ENCODE measurements around the gene ZNF775.

The ZNF775 gene

GRCh38 chr7:150388709-150389531, 9.8 kb downstream of the ZNF775 start:
- Histone ChIP-seq H4K8ac (ENCODE audit: low read length) (no peak overlapping the region), H4K91ac (ENCODE audit: low read length) (no peak overlapping the region), H2AK5ac (ENCODE audit: low read length, severe bottlenecking) (no peak overlapping the region), H3K27me3 (ENCODE audit: control insufficient read depth in 1 of 2, insufficient read depth in 1 of 2, low read length in 2 of 2) (no peaks in the 10 kb centered on the region), H3K9ac (ENCODE audit: low read length) (no peak overlapping the region), H3K36me3 (ENCODE audit: control insufficient read depth in 1 of 2, insufficient read depth in 2 of 2, low read depth in 1 of 2, low read length in 2 of 2) (peaks cover 20 to 30% of the 10 kb centered on the region in 2 experiments), H2AFZ (ENCODE audit: low read depth, low read length) (no peak overlapping the region), H3K23ac (ENCODE audit: low read length in 2 of 2) (no peak overlapping the region), H3K4ac (ENCODE audit: low read depth in 1 of 2, low read length in 2 of 2) (no peak overlapping the region), H2BK5ac (ENCODE audit: low read depth, low read length, poor library complexity, severe bottlenecking) (no peak overlapping the region), H3K18ac (ENCODE audit: low read depth in 1 of 2, low read length in 2 of 2) (no peak overlapping the region), H3K14ac (ENCODE audit: low read length in 2 of 2) (no peak overlapping the region), H3K9me3 (ENCODE audit: control insufficient read depth, low read length) (no peaks in the 10 kb centered on the region), H2BK12ac (ENCODE audit: low read length in 2 of 2) (no peak overlapping the region), H3K4me1 (ENCODE audit: control insufficient read depth, insufficient read depth, low read depth, low read length) (peaks cover 6% of the 10 kb centered on the region), H3K4me2 (ENCODE audit: low read length, poor library complexity, severe bottlenecking) (no peak overlapping the region), H3K4me3 (ENCODE audit: insufficient read depth in 1 of 2, low read depth in 1 of 2, low read length in 2 of 2) (no peak overlapping the region), H2BK120ac (ENCODE audit: low read depth, low read length) (no peak overlapping the region), H3K79me1 (replicated peaks; ENCODE audit: low read length, poor library complexity, severe bottlenecking) (peaks cover 29% of the 10 kb centered on the region), H2BK15ac (ENCODE audit: low read depth, poor library complexity, severe bottlenecking) (no peak overlapping the region), H3K27ac (ENCODE audit: low read length, poor library complexity, severe bottlenecking) (no peak overlapping the region)
- WGBS, result 91% methylated on average over 19 of the region's 20 CpGs
- no peak for DNase-seq

- no peaks in the 10 kb centered on the region for H3K9me3 ChIP-seq (ENCODE audit: control insufficient read depth, low read length)
- H4K8ac ChIP-seq (ENCODE audit: low read length), result no peak overlapping the region
- no peak for DNase-seq
- no peak overlapping the region for H2AFZ ChIP-seq (ENCODE audit: low read depth, low read length)
- no peak overlapping the region for H2BK15ac ChIP-seq (ENCODE audit: low read depth, poor library complexity, severe bottlenecking)
- no peaks in the 10 kb centered on the region for H3K27me3 ChIP-seq (ENCODE audit: control insufficient read depth in 1 of 2, insufficient read depth in 1 of 2, low read length in 2 of 2)
- H3K18ac ChIP-seq (ENCODE audit: low read depth in 1 of 2, low read length in 2 of 2), result no peak overlapping the region
- peaks cover 4% of the 10 kb centered on the region for H3K4me1 ChIP-seq (ENCODE audit: control insufficient read depth, insufficient read depth, low read depth, low read length)
- H3K36me3 ChIP-seq (ENCODE audit: control insufficient read depth in 1 of 2, insufficient read depth in 2 of 2, low read depth in 1 of 2, low read length in 2 of 2), result peaks cover 20 to 29% of the 10 kb centered on the region in 2 experiments
- H3K23ac ChIP-seq (ENCODE audit: low read length in 2 of 2), result no peak overlapping the region
- H4K91ac ChIP-seq (ENCODE audit: low read length), result no peak overlapping the region
- H3K79me1 ChIP-seq (replicated peaks; ENCODE audit: low read length, poor library complexity, severe bottlenecking), result peaks cover 23% of the 10 kb centered on the region
- 89% methylated on average over 3 of the region's 5 CpGs for WGBS
- no peak overlapping the region for H3K4ac ChIP-seq (ENCODE audit: low read depth in 1 of 2, low read length in 2 of 2)
- H3K9ac ChIP-seq (ENCODE audit: low read length), result no peak overlapping the region
- H2AK5ac ChIP-seq (ENCODE audit: low read length, severe bottlenecking), result no peak overlapping the region
- no peak overlapping the region for H2BK12ac ChIP-seq (ENCODE audit: low read length in 2 of 2)
- H2BK5ac ChIP-seq (ENCODE audit: low read depth, low read length, poor library complexity, severe bottlenecking), result no peak overlapping the region
- H2BK120ac ChIP-seq (ENCODE audit: low read depth, low read length), result no peak overlapping the region
- H3K14ac ChIP-seq (ENCODE audit: low read length in 2 of 2), result no peak overlapping the region
- no peak overlapping the region for H3K4me2 ChIP-seq (ENCODE audit: low read length, poor library complexity, severe bottlenecking)
- no peak overlapping the region for H3K4me3 ChIP-seq (ENCODE audit: insufficient read depth in 1 of 2, low read depth in 1 of 2, low read length in 2 of 2)
- no peak overlapping the region for H3K27ac ChIP-seq (ENCODE audit: low read length, poor library complexity, severe bottlenecking)
Observed at GRCh38 chr7:150389532-150389816, 10.3 kb downstream of the ZNF775 start.

GRCh38 chr7:150390205-150390604, 11.1 kb downstream of the ZNF775 start:
- no peaks in the 10 kb centered on the region for H3K27me3 ChIP-seq (ENCODE audit: control insufficient read depth in 1 of 2, insufficient read depth in 1 of 2, low read length in 2 of 2)
- H3K4me1 ChIP-seq (ENCODE audit: control insufficient read depth, insufficient read depth, low read depth, low read length), result peaks cover 4% of the 10 kb centered on the region
- H3K18ac ChIP-seq (ENCODE audit: low read depth in 1 of 2, low read length in 2 of 2), result no peak overlapping the region
- H2AK5ac ChIP-seq (ENCODE audit: low read length, severe bottlenecking), result no peak overlapping the region
- no peak overlapping the region for H3K27ac ChIP-seq (ENCODE audit: low read length, poor library complexity, severe bottlenecking)
- H2AFZ ChIP-seq (ENCODE audit: low read depth, low read length), result no peak overlapping the region
- no peak for DNase-seq
- WGBS, result over 99% methylated on average over 6 of the region's 7 CpGs
- H4K8ac ChIP-seq (ENCODE audit: low read length), result no peak overlapping the region
- no peak overlapping the region for H4K91ac ChIP-seq (ENCODE audit: low read length)
- H3K4ac ChIP-seq (ENCODE audit: low read depth in 1 of 2, low read length in 2 of 2), result no peak overlapping the region
- no peak overlapping the region for H3K4me3 ChIP-seq (ENCODE audit: insufficient read depth in 1 of 2, low read depth in 1 of 2, low read length in 2 of 2)
- H3K23ac ChIP-seq (ENCODE audit: low read length in 2 of 2), result no peak overlapping the region
- H2BK15ac ChIP-seq (ENCODE audit: low read depth, poor library complexity, severe bottlenecking), result no peak overlapping the region
- no peaks in the 10 kb centered on the region for H3K9me3 ChIP-seq (ENCODE audit: control insufficient read depth, low read length)
- H3K9ac ChIP-seq (ENCODE audit: low read length), result no peak overlapping the region
- no peak overlapping the region for H2BK5ac ChIP-seq (ENCODE audit: low read depth, low read length, poor library complexity, severe bottlenecking)
- no peak overlapping the region for H3K4me2 ChIP-seq (ENCODE audit: low read length, poor library complexity, severe bottlenecking)
- H3K36me3 ChIP-seq (ENCODE audit: control insufficient read depth in 1 of 2, insufficient read depth in 2 of 2, low read depth in 1 of 2, low read length in 2 of 2), result peaks cover 20 to 29% of the 10 kb centered on the region in 2 experiments
- H2BK120ac ChIP-seq (ENCODE audit: low read depth, low read length), result no peak overlapping the region
- peaks cover 21% of the 10 kb centered on the region for H3K79me1 ChIP-seq (replicated peaks; ENCODE audit: low read length, poor library complexity, severe bottlenecking)
- H2BK12ac ChIP-seq (ENCODE audit: low read length in 2 of 2), result no peak overlapping the region
- no peak overlapping the region for H3K14ac ChIP-seq (ENCODE audit: low read length in 2 of 2)

- Histone ChIP-seq H3K4me3 (ENCODE audit: insufficient read depth in 1 of 2, low read depth in 1 of 2, low read length in 2 of 2) (no peak overlapping the region), H3K4ac (ENCODE audit: low read depth in 1 of 2, low read length in 2 of 2) (no peak overlapping the region), H4K91ac (ENCODE audit: low read length) (no peak overlapping the region), H3K23ac (ENCODE audit: low read length in 2 of 2) (no peak overlapping the region), H3K4me1 (ENCODE audit: control insufficient read depth, insufficient read depth, low read depth, low read length) (peaks cover 4% of the 10 kb centered on the region), H2BK15ac (ENCODE audit: low read depth, poor library complexity, severe bottlenecking) (no peak overlapping the region), H3K27ac (ENCODE audit: low read length, poor library complexity, severe bottlenecking) (no peak overlapping the region), H2BK5ac (ENCODE audit: low read depth, low read length, poor library complexity, severe bottlenecking) (no peak overlapping the region), H2BK12ac (ENCODE audit: low read length in 2 of 2) (no peak overlapping the region), H3K18ac (ENCODE audit: low read depth in 1 of 2, low read length in 2 of 2) (no peak overlapping the region), H3K14ac (ENCODE audit: low read length in 2 of 2) (no peak overlapping the region), H3K27me3 (ENCODE audit: control insufficient read depth in 1 of 2, insufficient read depth in 1 of 2, low read length in 2 of 2) (no peaks in the 10 kb centered on the region), H3K9me3 (ENCODE audit: control insufficient read depth, low read length) (no peaks in the 10 kb centered on the region), H3K36me3 (ENCODE audit: control insufficient read depth in 1 of 2, insufficient read depth in 2 of 2, low read depth in 1 of 2, low read length in 2 of 2) (peaks cover 28 to 44% of the 10 kb centered on the region in 2 experiments), H2AFZ (ENCODE audit: low read depth, low read length) (no peak overlapping the region), H3K79me1 (replicated peaks; ENCODE audit: low read length, poor library complexity, severe bottlenecking) (peaks cover 25% of the 10 kb centered on the region), H2BK120ac (ENCODE audit: low read depth, low read length) (no peak overlapping the region), H4K8ac (ENCODE audit: low read length) (no peak overlapping the region), H3K4me2 (ENCODE audit: low read length, poor library complexity, severe bottlenecking) (no peak overlapping the region), H3K9ac (ENCODE audit: low read length) (no peak overlapping the region), H2AK5ac (ENCODE audit: low read length, severe bottlenecking) (no peak overlapping the region)
- DNase-seq, result no peak
- WGBS, result 94% methylated on average over 3 of the region's 3 CpGs
Observed at GRCh38 chr7:150393325-150393724, 14.2 kb downstream of the ZNF775 start.

Measured in mesenchymal stem cell (in vitro differentiated cells and primary cell).